ENCODE data around the gene ARAP2.
"Not testable (repeated sequence)": the region's sequence is repeated elsewhere in the genome, so short reads cannot be mapped to it uniquely, and the experiment has no call there.

ARAP2 gene

GRCh38 chr4:36182315-36182714, 62.0 kb downstream of the ARAP2 start:
- DNase-seq, result not testable (repeated sequence)

DNA sequence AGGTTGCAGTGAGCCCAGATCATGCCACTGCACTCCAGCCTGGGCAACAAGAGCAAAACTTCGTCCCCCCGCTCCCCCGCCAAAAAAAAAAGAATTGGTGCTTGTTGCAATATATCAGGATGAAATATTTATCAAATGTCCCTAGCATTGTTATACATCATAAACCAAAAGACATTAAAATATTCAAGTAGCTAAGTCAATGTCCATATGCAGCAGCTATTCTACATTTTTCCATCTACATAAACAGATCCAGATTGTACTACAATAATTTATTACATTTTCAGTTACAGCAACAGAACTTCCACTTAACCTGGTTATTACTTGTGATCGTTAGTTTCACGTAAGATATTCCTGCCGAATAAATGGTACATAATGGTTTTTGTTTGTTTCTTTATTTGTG, 64.1 kb downstream of the ARAP2 start:
- DNase-seq, result no peak

DNA sequence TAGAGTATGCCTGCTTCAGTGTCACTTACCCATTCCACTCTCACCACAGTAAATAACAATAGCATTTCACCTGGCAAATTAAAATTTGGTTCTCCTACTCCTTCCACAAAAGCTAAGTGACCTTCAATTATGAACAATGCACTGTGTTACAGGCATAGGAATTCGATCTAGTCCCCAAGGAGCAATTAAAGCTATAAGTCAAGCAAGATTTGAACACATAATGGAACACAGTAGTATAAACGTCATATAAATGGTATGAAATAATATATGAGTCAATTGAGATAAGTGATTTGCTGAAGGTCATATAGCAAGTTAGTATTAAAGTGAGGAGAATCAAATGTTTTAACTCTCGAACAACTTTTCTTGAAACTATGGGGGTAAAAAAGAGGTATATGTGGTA, 65.8 kb downstream of the ARAP2 start:
- DNase-seq, result no peak

- no peak for DNase-seq
These were observed 66.4 kb downstream of the ARAP2 start for GRCh38 chr4:36177946-36178345.

DNA sequence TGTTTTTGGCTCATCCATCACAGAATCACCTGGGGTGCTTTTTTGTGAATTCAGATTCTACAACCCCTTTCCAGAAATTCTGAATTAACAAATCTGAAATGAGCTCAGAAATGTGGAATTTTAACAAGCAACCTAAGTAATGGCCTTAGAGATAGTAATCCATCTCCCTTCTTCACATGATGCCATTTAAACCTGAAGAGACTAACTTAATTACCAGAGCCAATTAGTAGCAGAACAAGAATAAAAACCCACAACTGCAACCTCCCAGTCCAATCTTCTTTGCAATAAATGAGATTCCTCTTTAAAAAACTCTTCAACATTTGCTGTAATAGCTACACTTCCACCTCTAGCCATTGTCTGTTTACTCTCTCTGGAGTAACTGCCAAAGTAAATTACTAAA, 69.7 kb downstream of the ARAP2 start:
- DNase-seq, result no peak

GRCh38 chr4:36173905-36174304, 70.4 kb downstream of the ARAP2 start:
- DNase-seq, result no peak

- DNase-seq, result no peak
These were observed 71.7 kb downstream of the ARAP2 start for GRCh38 chr4:36172656-36173055.

DNA sequence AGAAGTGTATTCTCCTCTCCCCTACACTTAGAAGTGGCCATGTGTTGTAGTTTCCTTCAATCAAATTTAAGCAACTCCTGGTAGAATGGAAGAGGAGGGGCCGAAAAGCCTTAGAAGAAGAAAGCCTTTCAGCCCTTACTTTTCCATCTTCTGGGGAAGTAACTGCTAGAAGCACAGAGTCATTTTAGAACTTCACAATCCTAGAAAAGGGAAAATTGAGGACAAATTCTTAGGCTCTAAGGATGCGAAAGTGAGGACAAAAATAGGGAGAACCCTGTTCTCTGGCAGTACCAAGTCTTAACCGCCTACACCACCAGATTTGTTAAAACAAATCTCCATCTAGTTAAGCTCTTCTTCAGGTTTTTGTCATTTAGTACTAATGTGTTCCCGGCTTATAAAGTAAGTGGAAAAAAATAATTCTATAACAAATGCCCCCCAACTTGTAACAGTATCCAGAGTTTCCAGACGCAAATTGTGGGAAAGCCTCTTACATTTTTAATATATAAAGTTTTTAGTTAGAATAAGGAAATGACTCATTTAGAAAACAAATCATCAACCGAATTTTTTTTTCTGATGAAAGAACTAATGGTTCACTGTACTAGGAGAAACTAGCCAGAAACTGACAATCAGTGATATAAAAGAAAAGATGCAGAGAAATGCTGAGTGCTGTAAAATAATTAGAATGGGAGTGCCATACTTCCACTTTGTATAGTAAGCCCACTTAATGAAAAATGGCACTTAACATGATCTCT, 76.0 kb downstream of the ARAP2 start:
- DNase-seq, result no peak

- DNase-seq, result no peak
These were observed 78.7 kb downstream of the ARAP2 start for GRCh38 chr4:36165631-36166005.

GRCh38 chr4:36164900-36165630, 79.2 kb downstream of the ARAP2 start:
- peak; percentile 7 for DNase-seq

DNA sequence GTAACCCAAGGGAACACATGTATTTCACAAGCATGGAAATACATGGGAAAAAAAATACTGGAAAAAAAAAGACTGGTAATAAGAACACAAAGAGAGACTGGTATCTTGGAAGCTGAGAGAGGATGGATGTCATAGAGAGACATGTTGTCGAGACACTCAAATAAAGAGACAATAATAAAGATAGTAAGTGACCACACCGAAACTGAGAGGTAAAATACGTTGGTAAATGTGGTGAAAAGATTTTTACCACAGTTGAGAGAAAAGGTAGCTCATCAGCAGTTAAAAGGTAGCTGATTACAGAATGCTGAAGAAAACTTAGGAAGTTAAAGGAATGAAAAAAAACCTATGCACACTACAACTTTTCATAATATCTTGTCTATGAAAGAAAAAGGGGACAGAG, 81.1 kb downstream of the ARAP2 start:
- no peak for DNase-seq

- no peak for DNase-seq
These were observed 85.1 kb downstream of the ARAP2 start for GRCh38 chr4:36159208-36159607.

GRCh38 chr4:36152735-36153134, 91.6 kb downstream of the ARAP2 start:
- DNase-seq, result peak; percentile 58

GRCh38 chr4:36142504-36142903, 101.8 kb downstream of the ARAP2 start:
- no peak for DNase-seq

DNA sequence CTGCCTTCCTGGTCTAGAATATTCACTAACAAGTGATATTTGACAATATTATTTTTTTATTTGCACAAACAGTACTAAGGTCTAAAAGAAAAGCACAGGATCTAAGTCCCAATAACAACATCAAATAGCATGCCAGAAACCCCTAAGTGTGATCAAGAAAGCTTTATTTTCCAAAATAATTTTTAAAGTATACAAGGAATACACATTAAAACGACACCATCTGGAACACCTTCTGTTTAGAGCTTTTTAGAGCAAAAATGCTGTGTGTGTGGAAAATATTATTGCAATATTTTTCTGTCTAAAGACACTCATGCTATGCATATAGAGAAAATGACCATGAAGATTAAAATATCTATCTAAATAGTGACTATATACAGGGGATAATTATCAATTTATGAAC, 103.1 kb downstream of the ARAP2 start:
- no peak for DNase-seq

- DNase-seq, result no peak
These were observed 103.9 kb downstream of the ARAP2 start for GRCh38 chr4:36140421-36140820.

GRCh38 chr4:36138220-36138619, 106.1 kb downstream of the ARAP2 start:
- DNase-seq, result no peak

DNA sequence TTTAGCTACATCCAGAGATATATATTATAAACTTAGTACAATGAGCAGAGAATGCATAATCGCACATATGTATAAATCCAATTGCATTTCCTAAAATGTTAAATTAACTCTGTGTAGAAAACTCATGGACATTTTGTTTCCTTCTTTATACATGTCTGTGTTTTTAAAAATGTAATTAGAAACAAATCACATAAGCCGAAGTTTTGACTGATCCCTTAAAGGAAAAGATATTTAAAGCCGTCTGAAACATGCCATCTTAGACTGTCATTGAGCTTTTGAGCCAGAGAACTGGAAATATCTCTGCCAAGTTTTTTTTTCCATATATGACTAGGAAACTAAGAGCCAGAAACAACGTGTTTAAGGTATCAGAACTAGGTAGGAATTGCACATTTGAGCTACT, 107.0 kb downstream of the ARAP2 start:
- no peak for DNase-seq

- no peak for DNase-seq
These were observed 110.7 kb downstream of the ARAP2 start for GRCh38 chr4:36133658-36134057.

GRCh38 chr4:36133086-36133485, 111.2 kb downstream of the ARAP2 start:
- no peak for DNase-seq

- no peak for DNase-seq
These were observed 113.7 kb downstream of the ARAP2 start for GRCh38 chr4:36130641-36131040.

- no peak for DNase-seq
These were observed 115.6 kb downstream of the ARAP2 start for GRCh38 chr4:36128689-36129088.

GRCh38 chr4:36123906-36124305, 120.4 kb downstream of the ARAP2 start:
- DNase-seq, result no peak

GRCh38 chr4:36115312-36115711, 129.0 kb downstream of the ARAP2 start:
- no peak for DNase-seq

- DNase-seq, result no peak
These were observed 133.1 kb downstream of the ARAP2 start for GRCh38 chr4:36111172-36111571.
